HG02759 (cell line): ENCODE results near the gene ABHD18.
"Not testable (repeated sequence)": the region's sequence is repeated elsewhere in the genome, so short reads cannot be mapped to it uniquely, and the experiment has no call there.

Experiments
- ATAC-seq: cut with Tn5 transposase; IDR thresholded peaks from one replicate; pipeline ENCODE4 v1.9.1; 2021; ENCODE audit warnings: mild to moderate bottlenecking, moderate library complexity; ENCODE audit not compliant: unreplicated experiment

The ABHD18 gene

DNA sequence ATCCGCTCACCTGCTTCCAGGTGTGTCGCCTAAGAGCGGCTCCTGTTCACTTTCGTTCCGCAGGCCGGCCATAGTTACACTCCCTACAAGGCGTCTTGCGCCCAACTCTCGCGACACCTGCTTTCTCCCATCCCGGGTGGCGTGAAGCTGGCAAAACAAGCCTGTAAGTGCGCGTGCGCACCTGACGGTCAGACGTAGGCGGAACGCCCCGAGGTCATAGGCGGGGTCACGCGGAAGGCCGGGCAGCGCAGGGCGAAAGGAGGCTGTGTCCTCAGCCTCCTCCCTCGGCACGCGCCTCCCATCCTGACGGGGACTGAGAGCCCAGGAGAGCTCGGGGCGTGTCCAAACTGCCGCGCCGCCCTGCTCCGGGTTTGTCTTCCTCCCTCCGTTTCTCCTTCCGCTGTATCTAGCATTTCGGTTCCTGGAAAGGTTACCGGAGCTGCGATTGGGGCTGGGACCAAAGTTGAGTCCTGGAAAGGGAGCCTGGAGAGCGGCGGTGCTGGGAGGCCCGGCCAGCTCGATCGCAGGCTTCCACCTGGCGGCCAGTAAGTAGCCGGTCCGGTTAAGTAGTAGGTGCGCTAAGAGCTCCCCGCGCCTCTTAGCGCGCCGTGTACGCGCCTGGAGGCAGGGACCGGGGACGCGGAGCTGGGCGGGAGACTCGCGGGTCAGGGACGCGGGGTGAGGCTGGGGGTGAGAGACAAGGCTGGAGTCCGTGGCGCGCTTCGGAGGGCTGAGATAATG lies at the start of gene ABHD18, which contains the start of gene MFSD8:
Gene ABHD18, plus strand, starts transcription at position 345 of the 741 bp plus-strand sequence. CDS start 17,550 bp downstream, outside the sequence.
Gene MFSD8, minus strand, starts transcription at position 112 of the 741 bp plus-strand sequence. Its CDS starts 40 bp downstream, at position 72.
- peak; percentile 97 for ATAC-seq

- ATAC-seq = no peak
These were observed 48.7 kb upstream of the ABHD18 start for GRCh38 chr4:127916512-127916911.

DNA sequence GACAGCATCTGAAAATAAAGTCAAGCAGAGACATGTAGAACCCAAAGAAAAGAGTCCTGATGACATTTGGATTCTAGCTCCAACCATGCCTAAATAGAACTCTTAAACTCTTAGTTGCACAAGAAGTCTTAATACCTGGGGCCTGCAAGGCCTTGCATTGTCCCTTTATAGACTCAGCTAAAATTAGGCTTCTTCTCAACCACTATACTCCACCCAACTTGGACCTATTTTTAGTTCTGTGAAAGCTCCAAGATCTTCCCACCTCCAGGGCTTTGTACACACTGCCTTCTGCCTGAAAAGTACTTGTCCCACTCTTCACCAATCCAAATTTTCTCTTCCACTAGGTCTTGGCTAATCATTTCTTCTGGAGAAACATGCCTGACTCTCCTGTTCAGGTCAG lies 48.1 kb upstream of the ABHD18 start:
- ATAC-seq = no peak

DNA sequence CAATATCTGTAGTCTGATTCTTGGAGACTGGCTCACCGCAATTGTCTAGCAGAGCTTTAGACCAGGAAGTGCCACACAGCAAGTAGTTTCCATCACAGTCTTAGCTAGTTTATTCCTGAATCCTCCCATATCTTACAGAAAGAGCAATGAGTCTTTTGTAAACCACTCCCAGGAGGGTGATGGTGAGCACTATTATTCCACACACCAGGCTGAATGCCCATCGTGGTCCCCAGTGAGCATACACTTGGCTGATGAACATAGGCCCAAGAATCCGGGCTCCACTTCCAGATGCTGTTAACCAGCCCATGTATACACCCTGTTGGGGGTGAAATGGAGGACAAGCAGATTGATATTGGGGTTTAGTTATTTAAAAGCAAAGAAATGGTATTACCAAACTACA lies 44.7 kb upstream of the ABHD18 start:
- ATAC-seq = no peak

- no peak for ATAC-seq
These were observed 43.0 kb upstream of the ABHD18 start for GRCh38 chr4:127922226-127922625.

DNA sequence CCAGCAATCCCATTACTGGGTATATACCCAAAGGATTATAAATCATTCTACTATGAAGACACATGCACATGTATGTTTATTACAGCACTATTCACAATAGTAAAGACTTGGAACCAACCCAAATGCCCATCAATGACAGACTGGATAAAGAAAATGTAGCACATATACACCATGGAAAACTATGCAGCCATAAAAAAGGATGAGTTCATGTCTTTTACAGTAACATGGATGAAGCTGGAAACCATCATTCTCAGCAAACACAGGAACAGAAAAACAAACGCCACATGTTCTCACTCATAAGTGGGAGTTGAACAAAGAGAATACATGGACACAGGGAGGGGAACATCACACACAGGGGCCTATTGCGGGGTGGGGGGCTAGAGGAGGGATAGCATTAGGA lies 39.5 kb upstream of the ABHD18 start:
- not testable (repeated sequence) for ATAC-seq

DNA sequence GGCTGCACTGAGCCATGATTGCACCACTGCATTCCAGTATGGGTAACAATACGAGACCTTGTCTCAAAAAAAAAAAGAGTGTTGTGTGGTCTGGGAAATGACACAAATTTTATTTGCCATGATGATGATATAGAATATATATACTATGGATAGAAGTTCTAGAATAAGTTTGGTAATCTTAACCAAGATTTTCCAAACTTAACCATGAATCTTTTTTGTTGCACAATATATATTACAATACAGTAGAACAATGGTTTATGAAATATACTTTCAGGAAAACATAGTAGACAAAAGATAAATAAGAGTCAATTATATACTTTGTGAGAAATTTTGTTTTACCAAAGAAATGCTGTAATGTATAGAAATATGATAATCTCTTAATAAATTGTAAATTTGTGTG lies 35.0 kb upstream of the ABHD18 start:
- ATAC-seq = no peak

- ATAC-seq = not testable (repeated sequence)
These were observed 33.4 kb upstream of the ABHD18 start for GRCh38 chr4:127931836-127932235.

- ATAC-seq = no peak
These were observed 28.2 kb upstream of the ABHD18 start for GRCh38 chr4:127936974-127937373.

DNA sequence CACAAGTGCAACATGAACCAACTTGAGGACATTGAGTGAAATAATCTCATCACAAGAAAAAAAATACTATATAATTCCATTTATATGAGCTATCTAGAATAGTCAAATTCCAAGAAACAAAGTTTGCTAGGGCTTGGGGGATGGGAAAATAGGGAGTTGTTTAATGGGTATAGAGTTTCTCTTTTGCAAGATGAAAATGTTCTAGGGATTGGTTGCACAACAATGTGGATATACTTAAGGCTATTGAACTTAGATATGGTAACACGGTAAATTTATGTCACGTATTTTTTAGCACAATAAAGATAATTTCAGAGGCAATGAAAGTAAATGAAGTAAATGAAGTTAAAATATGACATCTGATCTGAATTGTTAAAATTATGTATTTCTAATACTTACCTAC lies 8.1 kb upstream of the ABHD18 start:
- no peak for ATAC-seq

- no peak for ATAC-seq
These were observed 5.4 kb upstream of the ABHD18 start for GRCh38 chr4:127959794-127960193.

DNA sequence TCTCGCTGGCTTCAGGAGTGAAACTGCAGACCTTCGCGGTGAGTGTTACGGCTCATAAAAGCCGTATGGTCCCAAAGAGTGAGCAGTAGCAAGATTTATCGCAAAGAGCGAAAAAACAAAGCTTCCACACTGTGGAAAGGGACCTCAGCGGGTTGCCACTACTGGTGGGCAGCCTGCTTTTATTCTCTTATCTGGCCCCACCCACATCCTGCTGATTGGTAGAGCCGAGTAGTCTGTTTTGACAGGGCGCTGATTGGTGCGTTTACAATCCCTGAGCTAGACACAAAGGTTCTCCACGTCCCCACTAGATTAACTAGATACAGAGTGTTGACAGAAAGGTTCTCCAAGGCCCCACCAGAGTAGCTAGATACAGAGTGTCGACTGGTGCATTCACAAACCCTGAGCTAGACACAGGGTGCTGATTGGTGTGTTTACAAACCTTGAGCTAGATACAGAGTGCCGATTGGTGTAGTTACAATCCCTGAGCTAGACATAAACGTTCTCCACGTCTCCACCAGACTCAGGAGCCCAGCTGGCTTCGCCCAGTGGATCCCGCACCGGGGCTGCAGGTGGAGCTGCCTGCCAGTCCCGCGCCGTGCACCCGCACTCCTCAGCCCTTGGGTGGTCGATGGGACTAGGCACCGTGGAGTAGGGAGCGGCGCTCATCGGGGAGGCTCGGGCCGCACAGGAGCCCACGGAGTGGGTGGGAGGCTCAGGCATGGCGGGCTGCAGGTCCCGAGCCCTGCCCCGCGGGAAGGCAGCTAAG lies 1.4 kb upstream of the ABHD18 start:
- ATAC-seq = not testable (repeated sequence)

DNA sequence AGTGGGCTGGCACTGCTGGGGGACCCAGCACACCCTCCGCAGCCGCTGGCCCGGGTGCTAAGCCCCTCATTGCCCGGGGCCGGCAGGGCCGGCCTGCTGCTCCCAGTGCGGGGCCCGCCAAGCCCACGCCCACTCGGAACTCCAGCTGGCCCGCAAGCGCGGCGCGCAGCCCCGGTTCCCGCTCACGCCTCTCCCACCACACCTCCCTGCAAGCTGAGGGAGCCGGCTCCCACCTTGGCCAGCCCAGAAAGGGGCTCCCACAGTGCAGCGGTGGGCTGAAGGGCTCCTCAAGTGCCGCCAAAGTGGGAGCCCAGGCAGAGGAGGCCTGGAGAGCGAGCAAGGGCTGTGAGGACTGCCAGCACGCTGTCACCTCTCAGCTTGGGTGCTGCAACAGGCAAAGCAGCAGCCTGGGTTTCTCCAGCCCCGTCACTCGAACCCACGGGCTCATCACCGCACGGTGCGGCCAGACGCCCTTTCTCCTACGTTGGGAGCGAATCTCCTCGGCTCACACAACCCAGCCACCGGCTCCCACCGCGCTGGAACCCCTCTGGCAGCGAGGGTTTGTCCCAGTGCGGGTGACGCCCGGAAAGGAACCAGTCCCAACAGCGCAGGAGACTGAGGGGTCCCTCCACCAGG lies 662 bp upstream of the ABHD18 start:
- peak; percentile 19 for ATAC-seq

DNA sequence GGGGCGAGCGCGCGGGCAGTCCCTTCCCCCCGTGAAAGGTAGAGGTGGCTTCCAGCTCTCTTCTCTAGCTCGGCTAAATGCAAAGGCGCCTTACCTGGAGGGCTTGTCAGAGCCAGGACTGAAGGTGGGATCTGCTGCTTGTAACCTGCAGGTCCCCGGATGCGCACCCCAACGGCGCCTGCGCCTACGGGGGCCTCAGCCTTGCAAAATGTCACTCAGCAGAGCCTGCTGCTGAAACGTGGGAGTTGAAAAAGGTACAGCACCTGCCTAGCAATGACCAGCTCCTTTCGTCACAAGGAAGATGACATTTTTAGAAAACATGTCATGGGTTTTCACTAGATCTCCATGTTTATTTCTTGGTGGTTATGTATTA lies 583 bp downstream of the ABHD18 start:
- peak; percentile 27 for ATAC-seq

DNA sequence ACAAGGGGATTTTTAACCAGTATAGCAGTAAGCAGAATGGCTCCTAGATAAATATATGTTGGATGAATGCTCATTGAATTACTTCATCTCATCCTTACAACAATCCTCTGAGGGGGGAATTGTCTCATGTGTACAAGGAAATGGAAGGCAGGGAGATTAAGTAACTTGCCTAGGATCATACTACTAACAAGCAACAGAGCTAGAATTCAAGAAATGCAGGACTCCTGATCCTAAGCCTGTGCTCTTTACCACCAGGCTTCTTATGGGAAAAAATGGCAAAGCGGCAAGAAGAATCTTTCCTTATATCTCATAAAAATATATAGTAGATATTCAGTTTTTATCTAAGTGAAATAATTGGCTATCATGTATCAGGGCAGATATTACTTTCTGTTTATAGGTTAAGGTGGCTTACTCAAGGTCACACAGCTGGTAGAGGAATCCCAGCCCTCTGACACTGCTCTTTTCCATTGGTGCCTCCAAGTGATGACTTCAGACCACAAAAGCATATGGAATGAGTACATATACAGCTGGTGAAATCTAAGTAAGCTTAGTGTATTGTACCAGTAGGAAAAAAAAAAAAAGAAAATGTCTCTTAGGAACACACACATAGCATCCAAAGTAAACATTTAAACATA lies 2.1 kb downstream of the ABHD18 start:
- no peak for ATAC-seq

DNA sequence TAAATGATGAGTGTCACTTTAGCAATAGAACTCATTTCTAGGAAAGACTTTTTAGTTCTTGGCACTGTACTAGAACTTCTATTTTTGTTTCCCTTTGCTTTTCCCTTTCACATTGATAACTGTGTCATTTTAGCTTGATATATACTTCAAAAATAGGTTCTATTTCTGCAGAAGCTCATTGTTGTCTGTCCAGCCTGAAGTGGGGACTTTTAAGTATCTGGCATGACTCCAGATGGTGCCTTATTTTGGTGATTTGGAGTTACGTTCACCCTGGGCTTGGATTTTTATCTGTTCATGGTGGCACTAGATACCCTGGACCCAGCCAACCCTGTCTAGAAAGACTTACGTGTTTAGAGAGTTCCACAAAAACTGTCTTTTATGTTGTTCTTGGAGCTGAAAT lies 3.4 kb downstream of the ABHD18 start:
- ATAC-seq = no peak

DNA sequence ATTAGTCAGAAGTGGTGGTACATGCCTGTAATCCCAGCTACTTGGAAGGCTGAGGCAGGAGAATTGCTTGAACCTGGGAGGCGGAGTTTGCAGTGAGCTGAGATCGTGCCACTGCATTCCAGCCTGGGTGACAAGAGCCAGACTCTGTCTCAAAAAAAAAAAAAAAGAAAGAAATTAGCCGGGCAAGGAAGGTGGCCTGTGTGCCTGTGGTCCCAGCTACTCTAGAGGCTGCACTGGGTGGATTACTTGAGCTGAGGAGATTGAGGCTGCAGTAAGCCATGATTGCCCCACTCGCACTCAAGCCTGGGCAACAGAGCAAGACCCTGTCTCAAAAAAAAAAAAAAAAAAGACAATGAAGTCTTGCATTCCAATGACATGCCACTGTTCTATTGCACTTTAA lies 5.7 kb downstream of the ABHD18 start:
- ATAC-seq = not testable (repeated sequence)

DNA sequence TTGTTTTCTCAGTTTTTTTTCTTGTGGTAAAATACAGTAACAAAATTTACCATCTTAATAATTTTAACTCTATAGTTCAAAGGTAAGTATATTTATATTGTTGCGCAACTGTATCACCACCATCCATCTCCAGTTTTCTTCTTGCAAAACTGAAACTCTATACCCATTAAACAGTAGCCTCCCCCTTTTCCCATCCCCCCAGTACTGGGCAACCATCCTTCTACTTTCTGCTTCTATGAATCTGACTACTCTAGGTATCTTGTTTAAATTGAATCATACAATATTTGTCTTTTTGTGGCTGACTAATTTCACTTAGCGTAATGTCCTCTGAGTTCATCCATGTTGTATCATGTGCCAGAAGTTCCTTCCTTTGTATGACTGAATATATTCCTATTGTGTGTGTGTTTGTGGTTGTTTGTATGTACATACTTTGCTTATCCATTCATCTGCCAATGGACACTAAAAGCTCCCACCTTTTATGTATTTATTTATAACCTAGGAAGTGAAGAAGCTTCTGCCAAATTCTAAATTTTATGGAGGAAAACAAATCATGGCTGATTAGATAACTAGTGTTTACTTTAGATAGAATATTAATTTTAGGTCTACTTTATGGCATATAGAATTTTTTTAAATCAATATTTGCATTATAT lies 10.0 kb downstream of the ABHD18 start:
- ATAC-seq = no peak

DNA sequence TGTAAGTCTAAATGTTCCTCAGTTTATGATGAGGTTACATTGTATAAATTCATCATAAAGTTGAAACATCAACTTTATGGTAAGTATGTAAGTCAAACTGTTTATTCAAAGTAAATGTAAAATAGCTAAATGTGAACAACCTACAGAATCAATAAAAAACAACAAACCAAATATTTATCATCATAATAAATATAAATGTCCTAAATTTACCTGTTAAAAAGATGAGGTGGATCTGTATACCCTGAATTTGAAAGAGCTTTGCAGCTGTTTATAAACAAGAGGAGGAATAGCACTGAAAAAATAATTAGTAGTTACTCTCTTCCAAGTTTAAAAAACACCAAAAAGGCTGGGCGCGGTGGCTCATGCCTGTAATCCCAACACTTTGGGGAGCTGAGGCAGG lies 13.7 kb downstream of the ABHD18 start:
- ATAC-seq = no peak

DNA sequence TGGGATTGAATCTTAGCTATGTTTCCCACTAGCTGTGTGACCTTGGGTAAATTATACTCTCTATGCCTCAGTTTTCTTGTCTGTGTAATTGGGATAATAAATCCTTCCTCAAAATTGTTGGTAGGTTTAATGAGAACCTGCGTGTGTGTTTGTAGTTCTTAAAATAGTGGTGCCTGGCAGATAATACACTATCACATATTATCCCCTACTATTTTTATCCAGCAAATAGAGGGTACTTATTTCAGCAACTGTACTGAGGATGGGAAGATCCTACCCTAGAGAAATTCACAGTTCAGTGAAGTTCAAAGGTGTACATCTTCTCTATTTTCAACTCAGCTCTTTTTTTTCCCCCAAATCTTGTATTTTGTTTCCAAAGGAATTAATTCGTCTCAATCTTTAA lies 17.2 kb downstream of the ABHD18 start:
- no peak for ATAC-seq

- no peak for ATAC-seq
These were observed 20.8 kb downstream of the ABHD18 start for GRCh38 chr4:127985989-127986388.
